ENCODE data around the gene SHROOM3. TPM values are rescaled to one million over a fixed set of nuclear protein-coding genes. Genes with fewer than 3 reads are reported as not detected.

The SHROOM3 gene
- polyA plus RNA-seq, 1 donor from 2014 or later: 2.7 TPM

DNA sequence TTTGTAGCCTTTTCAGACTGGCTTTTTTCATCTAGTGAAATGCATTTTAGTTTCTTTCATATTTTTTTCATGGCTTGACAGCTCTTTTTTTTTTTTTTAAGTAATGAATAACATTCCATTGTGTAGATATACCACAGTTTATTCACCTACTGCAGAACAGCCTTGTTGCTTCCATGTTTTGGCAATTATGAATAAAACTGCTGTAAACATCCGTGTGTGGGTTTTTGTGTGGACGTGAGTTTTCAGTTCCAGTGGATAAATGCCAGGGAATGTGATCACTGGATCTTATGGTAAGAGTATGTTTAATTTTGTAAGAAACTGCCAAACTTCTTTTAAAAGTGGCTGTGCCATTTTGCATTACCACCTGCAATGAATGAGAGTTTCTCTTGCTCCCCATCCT lies 302.2 kb downstream of the SHROOM3 start:
- Histone ChIP-seq H3K9ac (ENCODE audit: low read length) (no peak overlapping the region), H3F3A (ENCODE audit: insufficient read depth, low read length, poor library complexity, severe bottlenecking) (no peaks in the 10 kb centered on the region), H2AFZ (ENCODE audit: low read depth, low read length) (no peak overlapping the region), H3K4me3 (ENCODE audit: low read length) (no peak overlapping the region), H3K27me3 (ENCODE audit: insufficient read depth, low read depth, low read length) (no peaks in the 10 kb centered on the region), H4K20me1 (ENCODE audit: insufficient read depth) (no peaks in the 10 kb centered on the region), H3K9me3 (ENCODE audit: low read length) (no peaks in the 10 kb centered on the region), H3K27ac (ENCODE audit: low read length) (no peak overlapping the region), H3K36me3 (ENCODE audit: insufficient read depth, low read length) (no peaks in the 10 kb centered on the region), H3K9me2 (ENCODE audit: insufficient read depth, low read length) (no peaks in the 10 kb centered on the region), H3K79me2 (replicated peaks; ENCODE audit: insufficient read depth, low read length) (peaks cover 3% of the 10 kb centered on the region), H3K4me2 (ENCODE audit: low read length) (no peak overlapping the region)
- TF ChIP-seq POLR2AphosphoS5 (IDR thresholded peaks at IDR 0.05) (no peak), MXI1 (conservative IDR thresholded peaks at IDR 0.05; ENCODE audit: poor library complexity, severe bottlenecking) (no peak), TAF1 (IDR thresholded peaks at IDR 0.05; ENCODE audit: low read depth) (no peak), RAD21 (conservative IDR thresholded peaks at IDR 0.05) (no peak), SMC3 (conservative IDR thresholded peaks at IDR 0.05; ENCODE audit: poor library complexity) (no peak)

DNA sequence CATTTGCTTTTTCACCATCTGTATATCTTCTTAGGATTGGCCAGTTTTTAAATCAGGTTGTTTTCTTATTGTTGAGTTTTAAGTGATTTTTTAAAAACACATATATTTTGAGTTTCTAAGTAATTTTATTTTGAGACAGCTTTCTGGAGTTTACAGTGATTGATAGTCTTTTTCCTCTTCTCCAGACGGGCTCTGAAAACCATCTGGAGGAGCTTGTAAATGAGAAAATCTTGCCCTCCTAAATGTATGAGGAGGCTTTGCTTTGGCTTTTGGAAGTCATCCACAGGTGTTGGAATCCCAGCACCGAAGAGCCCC lies 302.7 kb downstream of the SHROOM3 start:
- H3F3A ChIP-seq (ENCODE audit: insufficient read depth, low read length, poor library complexity, severe bottlenecking): no peaks in the 10 kb centered on the region
- no peak overlapping the region for H3K4me2 ChIP-seq (ENCODE audit: low read length)
- TF ChIP-seq EP300 (conservative IDR thresholded peaks at IDR 0.05; ENCODE audit: poor library complexity, severe bottlenecking): no peak
- TF ChIP-seq POLR2AphosphoS5 (IDR thresholded peaks at IDR 0.05): no peak
- no peak for TF ChIP-seq TAF1 (IDR thresholded peaks at IDR 0.05; ENCODE audit: low read depth)
- no peak for TF ChIP-seq SMC3 (conservative IDR thresholded peaks at IDR 0.05; ENCODE audit: poor library complexity)
- TF ChIP-seq, protein P1, sequence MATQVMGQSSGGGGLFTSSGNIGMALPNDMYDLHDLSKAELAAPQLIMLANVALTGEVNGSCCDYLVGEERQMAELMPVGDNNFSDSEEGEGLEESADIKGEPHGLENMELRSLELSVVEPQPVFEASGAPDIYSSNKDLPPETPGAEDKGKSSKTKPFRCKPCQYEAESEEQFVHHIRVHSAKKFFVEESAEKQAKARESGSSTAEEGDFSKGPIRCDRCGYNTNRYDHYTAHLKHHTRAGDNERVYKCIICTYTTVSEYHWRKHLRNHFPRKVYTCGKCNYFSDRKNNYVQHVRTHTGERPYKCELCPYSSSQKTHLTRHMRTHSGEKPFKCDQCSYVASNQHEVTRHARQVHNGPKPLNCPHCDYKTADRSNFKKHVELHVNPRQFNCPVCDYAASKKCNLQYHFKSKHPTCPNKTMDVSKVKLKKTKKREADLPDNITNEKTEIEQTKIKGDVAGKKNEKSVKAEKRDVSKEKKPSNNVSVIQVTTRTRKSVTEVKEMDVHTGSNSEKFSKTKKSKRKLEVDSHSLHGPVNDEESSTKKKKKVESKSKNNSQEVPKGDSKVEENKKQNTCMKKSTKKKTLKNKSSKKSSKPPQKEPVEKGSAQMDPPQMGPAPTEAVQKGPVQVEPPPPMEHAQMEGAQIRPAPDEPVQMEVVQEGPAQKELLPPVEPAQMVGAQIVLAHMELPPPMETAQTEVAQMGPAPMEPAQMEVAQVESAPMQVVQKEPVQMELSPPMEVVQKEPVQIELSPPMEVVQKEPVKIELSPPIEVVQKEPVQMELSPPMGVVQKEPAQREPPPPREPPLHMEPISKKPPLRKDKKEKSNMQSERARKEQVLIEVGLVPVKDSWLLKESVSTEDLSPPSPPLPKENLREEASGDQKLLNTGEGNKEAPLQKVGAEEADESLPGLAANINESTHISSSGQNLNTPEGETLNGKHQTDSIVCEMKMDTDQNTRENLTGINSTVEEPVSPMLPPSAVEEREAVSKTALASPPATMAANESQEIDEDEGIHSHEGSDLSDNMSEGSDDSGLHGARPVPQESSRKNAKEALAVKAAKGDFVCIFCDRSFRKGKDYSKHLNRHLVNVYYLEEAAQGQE (IDR thresholded peaks at IDR 0.05; ENCODE audit: borderline replicate concordance): no peak
- no peak for TF ChIP-seq RAD21 (conservative IDR thresholded peaks at IDR 0.05)
- TF ChIP-seq, protein P2, sequence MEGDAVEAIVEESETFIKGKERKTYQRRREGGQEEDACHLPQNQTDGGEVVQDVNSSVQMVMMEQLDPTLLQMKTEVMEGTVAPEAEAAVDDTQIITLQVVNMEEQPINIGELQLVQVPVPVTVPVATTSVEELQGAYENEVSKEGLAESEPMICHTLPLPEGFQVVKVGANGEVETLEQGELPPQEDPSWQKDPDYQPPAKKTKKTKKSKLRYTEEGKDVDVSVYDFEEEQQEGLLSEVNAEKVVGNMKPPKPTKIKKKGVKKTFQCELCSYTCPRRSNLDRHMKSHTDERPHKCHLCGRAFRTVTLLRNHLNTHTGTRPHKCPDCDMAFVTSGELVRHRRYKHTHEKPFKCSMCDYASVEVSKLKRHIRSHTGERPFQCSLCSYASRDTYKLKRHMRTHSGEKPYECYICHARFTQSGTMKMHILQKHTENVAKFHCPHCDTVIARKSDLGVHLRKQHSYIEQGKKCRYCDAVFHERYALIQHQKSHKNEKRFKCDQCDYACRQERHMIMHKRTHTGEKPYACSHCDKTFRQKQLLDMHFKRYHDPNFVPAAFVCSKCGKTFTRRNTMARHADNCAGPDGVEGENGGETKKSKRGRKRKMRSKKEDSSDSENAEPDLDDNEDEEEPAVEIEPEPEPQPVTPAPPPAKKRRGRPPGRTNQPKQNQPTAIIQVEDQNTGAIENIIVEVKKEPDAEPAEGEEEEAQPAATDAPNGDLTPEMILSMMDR (IDR thresholded peaks at IDR 0.05; ENCODE audit: poor library complexity, severe bottlenecking): no peak
- TF ChIP-seq MXI1 (conservative IDR thresholded peaks at IDR 0.05; ENCODE audit: poor library complexity, severe bottlenecking): no peak
- no peak for TF ChIP-seq EZH2 (IDR thresholded peaks at IDR 0.05; ENCODE audit: borderline replicate concordance, insufficient read depth, low read length, poor library complexity, severe bottlenecking)
- no peaks in the 10 kb centered on the region for H3K36me3 ChIP-seq (ENCODE audit: insufficient read depth, low read length)
- no peaks in the 10 kb centered on the region for H3K9me2 ChIP-seq (ENCODE audit: insufficient read depth, low read length)
- H3K9ac ChIP-seq (ENCODE audit: low read length): no peak overlapping the region
- no peaks in the 10 kb centered on the region for H3K27me3 ChIP-seq (ENCODE audit: insufficient read depth, low read depth, low read length)
- peaks cover 3% of the 10 kb centered on the region for H3K79me2 ChIP-seq (replicated peaks; ENCODE audit: insufficient read depth, low read length)
- H4K20me1 ChIP-seq (ENCODE audit: insufficient read depth): no peaks in the 10 kb centered on the region
- H3K9me3 ChIP-seq (ENCODE audit: low read length): no peaks in the 10 kb centered on the region
- H2AFZ ChIP-seq (ENCODE audit: low read depth, low read length): no peak overlapping the region
- H3K4me3 ChIP-seq (ENCODE audit: low read length): no peak overlapping the region
- H3K27ac ChIP-seq (ENCODE audit: low read length): no peak overlapping the region

Measured in neural cell (in vitro differentiated cells).